Measurements from ENCODE around the gene GLRA3.
"Not testable (repeated sequence)": the region's sequence is repeated elsewhere in the genome, so short reads cannot be mapped to it uniquely, and the experiment has no call there.

Gene GLRA3

DNA sequence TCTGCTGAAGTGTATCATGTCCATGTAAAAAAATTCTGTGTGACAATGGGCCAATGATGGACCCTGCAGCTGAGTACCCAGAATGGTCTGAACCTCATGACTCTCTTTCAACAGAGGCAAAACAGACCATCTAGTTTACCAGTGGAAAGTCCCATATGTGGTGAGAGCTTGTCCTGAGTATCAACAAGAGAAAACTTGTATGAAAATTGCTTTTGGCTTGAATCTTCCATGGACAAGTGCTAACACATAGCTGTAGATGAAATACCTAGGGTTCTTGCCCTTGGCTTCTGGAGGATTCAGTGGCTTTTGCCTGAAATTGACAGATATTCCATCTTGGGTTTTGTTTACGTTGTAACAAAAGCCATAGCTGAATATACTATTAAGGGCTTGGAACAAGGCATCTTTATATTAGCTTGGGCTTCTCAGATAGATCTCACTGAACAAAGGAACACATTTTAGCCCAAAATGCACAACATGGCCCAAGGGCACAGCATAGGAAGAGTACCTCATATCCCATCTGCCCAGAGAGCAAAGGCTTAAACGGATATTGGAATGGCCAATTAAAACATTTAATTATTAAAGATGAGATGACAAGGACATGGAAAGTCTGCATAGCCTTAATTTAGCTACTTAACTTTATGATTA is 178.2 kb downstream of the GLRA3 start:
- DNase-seq = no peak

DNA sequence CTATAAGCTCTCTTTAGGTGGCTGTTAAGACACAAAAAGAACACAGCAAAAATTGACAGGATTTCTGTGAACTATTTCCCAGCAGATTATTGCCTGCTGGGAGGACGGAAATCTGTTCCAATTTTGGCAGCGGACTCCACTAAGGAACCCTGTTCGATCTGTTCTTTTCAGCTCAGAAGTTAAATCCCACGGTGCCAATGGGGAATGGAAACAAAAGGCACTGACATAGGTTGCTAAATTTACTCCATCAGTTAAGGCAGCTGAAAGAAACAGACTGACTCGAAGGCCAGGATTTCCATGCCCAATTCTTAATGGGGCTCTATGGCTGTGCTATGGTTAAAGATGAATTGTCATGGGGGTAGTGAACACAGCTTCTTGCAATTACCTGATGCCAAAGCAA is 180.2 kb downstream of the GLRA3 start:
- no peak for DNase-seq

DNA sequence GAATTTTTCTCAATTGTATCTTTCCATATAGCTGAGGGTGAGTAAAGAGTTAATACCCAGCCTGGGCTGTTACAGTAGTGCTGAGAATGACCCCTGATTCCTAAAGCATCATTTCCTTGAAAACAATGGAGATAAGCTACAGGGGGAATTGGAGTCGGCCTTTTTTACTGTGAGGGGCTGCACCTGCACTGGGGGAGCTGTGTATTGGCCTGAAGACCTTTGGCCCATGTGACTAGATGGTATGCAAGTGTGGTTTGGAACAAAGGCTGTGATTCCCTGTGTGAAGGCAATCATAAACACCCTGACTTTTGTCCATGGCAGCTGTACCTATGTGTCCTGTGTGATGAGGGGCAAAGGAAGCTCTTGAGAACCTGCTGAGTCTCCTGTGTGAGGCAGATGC is 182.7 kb downstream of the GLRA3 start:
- no peak for DNase-seq

DNA sequence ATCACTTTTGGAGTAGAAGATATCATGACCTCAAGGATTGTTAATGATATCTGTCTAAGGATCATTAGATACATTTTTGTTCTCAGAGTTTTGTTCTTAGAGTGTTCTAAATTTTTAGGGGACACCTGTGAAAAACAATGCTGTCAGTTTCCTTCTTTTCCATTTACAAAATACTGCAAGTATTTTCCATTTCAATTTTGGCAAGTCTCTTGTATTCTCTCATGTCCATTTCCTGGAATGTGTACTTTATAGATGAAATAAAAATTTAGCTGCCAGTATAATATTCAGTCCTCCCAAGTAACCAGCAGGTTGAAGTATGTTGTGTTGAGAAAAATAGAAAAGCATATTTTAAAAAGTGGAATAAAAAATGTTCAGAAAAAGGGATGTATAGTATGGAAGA is 188.9 kb downstream of the GLRA3 start:
- no peak for DNase-seq

DNA sequence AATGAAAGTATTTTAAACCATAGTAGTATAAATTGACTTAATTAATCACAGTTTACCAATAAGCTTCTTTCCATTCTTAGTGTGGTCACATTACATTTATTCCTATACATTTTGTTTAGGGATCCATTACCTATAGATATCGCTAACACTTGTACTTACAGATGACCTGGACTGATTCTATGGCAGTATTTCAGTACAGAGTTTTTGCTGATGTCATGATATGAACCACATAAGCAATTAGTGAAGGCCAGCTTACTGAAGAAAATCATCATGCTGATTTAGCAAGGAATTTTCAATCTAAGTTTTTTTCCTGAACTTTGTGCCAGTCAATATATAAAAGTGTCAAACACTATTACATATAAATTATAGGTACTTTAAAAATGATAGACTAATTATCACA is 193.3 kb downstream of the GLRA3 start:
- DNase-seq = no peak

DNA sequence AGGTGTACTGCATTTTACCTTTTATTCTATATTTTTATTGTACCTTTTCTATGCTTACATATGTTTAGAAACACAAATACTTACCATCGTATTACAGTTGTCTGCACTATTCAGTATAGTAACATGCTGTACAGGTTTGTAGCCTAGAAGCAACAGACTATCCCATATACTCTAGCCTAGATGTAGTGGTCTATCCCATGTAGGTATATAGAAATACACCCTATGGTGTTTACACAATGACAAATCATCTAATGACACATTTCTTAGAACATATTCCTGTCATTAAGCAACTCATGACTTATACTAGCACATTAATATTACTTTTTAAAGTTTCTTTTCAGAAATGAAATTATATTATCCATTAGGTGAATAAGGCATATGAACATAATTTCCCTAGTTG is 195.6 kb downstream of the GLRA3 start:
- no peak for DNase-seq

DNA sequence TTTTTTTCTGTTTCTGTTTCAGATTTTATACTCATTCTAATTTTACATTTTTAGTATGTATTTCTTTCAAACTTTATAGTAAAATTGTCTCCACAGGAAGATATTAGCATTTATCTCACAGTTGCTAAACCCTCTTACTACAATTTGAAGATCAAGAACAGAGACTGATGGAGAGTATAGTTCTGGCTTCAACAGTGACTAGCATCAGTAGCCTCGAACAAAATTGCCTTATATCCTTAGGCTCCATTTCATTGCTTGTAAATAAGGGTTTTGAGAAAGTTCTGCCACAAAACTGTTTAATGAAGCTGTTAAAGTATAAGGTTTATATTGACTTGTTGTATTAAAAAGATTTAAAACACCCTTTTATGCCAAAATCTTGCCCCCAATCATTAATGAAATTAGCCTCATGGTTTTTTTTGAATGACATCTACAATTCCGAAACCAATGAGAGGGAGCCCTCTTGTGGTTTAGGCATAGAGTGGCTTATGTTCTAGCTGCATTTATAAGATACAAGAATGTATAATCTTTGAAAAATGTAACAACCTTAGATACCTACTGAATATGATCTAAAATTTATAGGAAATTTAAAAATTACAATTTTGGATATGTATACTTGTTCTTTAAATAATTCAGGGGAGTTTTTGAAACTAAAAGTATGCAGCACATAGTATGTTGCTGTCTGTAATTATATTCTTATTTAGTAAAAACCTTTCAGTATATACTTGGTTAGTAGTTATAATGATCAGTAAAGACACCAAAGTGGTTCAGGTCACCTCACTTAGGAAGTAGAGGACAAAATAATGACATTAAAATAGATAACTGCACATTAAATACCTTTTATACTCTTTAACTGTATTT is 196.9 kb downstream of the GLRA3 start:
- peak; percentile 27 for DNase-seq

DNA sequence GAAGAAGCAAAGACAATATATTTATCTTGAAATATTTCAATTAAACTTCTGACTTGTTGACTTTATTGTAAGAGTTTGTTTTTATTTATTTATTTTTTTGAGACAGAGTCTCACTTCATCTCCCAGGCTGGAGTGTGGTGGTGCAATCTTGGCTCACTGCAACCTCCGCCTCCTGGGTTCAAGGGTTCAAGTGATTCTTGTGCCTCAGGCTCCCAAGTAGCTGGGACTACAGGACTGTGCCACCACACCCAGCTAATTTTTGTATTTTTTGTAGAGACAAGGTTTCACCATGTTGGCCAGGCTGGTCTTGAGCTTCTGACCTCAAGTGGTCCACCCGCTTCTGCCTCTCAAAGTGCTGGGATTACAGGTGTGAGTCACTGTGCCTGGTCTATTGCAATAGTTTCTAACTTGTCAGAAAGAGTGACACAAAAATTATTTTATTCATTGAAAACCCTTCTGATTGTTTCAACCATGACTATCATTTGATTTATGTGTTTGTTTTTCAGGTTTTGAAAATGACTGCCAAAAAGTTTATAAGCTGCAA is 199.1 kb downstream of the GLRA3 start:
- DNase-seq = not testable (repeated sequence)

DNA sequence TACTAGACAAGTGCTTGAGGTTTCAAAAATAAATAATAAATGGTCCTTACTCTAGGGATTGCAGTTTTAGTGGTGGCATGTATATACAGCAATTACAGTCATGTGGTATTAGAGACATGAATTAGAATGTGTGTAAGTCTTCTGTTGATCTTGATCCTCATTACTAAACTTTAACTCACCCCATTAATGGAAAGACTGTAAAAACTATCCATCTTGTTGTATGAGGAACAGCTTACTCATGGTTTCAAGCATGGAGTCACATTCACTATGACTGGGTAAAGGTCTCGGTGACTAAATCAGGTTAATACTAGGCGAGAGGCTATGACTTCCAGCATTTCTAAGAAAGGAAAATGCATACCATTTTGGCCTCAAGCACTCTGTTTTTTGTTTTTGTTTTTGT is 199.8 kb downstream of the GLRA3 start:
- no peak for DNase-seq

DNA sequence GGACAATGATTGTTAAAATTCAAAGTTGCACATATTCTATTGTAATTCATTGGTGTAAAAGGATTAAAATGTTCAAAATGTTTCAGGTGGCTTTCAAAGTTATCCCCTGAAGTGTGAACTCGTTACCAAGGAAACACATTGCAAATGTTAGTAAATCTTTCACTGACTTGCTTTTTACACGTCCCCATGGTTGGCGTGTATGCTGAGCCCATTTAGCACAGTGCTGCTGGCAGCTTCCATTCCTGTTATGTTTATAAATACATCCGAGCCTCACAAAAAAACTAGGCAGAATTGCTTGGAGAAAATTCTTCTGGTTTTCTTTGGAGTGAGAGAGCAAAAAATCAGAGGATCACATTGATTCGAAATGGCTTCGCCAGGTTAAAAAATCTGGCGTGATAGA is 200.9 kb downstream of the GLRA3 start:
- no peak for DNase-seq

DNA sequence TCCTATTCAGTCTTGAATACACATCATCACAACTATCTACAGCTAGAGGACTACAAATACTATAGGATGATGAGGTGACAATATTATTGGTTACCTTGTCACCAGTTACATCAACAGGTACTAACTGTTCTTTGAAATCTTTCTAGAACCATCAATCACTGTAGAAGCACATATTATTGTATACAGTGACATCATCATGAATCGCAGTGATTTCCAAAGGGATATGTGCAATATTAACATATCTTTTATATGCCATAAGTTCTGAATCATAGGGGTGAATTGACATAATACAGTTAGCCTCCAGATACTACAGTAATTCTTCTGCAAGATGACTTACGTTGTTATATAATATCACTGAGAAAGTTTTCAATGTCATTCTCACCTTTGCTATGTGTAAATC is 201.6 kb downstream of the GLRA3 start:
- no peak for DNase-seq

DNA sequence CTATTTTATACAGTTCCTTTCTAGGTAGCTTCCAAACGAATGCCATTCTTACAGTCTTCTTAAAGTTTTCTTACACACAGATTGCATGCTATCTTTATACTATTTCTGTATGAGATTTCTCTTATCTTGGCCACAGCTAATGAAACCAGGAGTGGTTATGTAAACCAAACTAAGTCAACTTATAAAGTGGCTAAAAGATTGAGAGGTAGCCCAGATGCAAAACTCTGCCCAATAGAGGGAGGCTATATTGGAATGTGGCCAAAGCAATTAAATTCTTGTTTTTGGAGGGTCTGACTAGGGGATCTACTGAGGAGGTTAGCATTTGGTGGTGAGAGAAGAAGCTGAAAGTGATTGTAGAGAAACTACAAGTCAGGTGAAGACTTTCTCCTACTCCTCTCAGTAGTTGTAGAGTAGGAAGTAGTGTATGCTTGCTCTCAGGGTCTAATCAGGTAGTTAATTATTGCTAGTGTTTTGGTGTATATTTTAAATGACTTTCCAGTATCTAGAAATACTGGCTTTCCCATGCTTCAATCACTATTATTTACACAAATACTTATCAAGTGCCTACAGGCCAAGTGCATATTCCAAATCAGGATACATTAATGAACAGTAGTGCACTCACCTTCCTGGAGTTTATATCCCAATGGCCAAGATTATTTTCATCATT is 202.6 kb downstream of the GLRA3 start:
- DNase-seq = no peak

DNA sequence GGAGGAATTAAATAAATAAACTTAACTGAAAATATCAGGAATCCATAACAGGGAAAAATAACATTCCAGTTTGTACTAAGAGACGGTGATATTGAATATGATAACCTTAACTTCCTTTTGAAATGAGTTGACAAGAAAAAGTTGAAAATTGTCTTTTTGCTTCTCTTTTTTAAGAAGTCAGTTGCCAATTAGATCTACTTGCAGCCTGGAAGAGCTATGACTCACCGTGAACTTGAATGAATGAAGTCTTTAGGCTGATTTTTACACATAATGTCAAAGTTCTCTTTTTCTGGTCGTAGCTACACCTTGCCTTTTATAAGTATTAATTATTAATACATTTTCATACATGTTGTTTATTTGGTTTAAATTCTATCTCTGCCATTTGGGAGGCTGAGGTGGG is 212.4 kb downstream of the GLRA3 start:
- no peak for DNase-seq

DNA sequence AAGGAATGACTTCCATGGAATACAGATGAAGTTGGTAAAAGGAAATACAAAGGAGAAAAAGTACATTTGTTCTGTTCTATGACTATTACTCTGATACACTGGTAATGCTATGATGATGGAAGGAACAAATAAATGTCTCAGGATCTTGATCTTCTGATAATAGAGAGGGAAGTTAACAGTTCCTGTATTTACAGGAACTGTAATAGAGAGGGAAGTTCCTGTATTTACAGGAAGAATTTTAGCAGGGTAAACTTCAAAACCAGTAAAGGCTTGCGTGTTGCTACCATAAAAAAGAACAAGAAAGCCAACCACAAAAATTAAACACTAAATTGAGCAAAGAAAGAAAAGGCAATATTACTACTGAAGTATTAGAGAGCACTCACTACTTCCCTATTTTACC is 215.1 kb downstream of the GLRA3 start:
- DNase-seq = no peak

DNA sequence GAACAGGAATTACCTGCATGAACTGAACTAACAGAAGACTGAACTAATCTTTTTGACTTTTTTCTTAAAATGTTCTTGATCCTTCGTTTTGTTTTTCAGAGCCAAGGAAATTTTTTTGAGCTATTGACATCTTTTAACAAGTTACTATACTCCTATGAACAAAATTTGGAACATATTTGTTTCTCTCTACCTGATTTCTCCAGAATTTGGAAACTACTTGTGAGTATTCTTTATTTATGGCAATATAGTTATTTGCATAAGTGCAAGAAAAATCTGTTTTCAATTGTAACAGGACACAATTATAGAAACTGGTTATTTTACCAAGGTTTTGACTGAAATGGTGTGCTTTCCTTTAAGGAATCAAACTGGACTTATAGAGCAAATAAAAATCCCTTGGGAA is 217.3 kb downstream of the GLRA3 start:
- DNase-seq = no peak

DNA sequence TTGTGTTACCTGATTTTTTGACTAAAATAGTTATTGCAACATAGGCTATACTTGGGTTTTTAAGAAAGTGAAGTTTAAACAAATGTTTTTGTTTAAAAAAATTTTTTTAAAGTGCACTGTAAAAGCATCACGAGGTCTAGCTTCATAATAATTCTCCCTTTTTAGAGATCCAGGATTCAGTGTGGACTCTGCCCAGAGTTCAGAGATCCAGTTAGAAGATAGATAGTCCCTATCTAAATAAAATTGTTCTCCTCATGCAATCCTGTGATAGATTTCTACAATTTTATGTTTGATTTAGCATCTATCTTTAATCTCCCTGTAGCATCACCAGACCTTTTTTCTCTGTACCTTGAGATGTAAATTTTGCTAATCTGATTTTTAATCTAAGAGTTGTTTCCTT is 221.3 kb downstream of the GLRA3 start:
- no peak for DNase-seq

DNA sequence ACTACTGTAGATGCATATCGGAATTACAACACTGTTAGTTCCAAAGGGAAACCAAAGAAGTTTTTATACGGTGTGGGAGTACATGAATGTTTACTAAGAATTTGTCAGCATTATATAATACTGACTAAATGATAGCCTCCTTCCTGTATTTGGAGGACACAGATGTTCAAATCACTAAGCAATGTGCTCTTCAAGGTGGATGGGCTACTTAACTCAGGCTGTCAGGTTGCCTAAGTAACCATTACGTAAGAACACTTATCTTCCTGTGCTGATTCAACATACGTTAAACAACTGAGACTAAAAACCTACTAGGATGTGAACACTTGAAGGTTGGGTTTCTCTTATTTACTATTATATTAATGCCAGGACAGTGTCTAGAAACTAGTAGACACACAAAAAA is 224.8 kb downstream of the GLRA3 start:
- DNase-seq = peak; percentile 21

DNA sequence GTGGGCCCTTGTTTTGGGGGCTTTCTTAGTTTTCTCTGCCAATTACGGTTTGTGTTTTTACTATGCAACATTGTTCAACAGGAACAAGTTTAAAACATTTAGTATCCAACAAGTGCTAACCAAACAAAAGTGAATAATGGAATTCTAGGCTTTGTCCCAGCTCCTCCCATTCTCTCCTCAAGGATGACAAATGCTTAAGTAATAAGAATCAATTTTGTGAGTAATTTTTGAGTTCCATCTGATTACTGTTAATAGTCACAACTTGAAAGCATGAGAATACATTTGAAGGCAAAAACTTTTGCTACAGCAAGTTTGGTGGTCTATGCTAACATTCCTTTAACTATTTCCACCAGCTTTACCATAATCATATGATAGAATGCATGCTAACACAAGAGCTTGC is 228.7 kb downstream of the GLRA3 start:
- DNase-seq = no peak

DNA sequence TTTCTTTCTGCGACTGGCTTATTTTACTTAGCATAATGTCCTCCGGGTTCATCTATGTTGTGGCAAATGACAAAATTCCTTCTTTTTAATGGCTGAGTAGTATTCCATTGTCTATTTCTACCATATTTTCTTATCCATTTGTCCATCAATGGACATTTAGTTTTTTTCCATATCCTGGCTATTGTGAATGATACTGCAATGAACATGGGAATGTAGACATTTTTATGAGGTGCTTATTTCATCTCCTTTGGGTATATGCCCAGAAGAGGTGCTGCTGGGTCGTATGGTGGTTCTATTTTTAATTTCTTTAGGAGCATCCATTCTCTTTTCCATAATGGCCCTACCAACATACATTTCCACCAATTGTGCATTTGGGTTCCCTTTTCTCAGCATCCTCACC is 230.2 kb downstream of the GLRA3 start:
- no peak for DNase-seq

DNA sequence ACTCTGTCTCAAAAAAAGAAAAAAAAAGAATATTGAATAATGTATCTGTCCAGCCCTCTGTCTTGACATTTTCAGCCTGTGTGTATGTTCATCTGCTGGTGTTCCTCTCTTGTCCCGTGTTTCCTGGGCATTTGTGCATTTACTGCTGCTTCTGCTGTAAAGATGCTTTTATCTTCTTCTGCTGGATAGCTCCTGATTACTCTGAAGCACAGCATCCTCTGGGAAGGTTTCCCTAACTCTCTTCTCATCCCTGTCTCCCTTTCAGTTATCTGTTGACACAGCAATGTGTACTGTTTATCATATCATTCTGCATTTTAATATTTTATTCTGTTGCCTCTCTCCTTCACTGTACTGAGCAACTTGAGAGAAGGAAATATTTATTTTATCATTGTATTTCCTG is 232.5 kb downstream of the GLRA3 start:
- no peak for DNase-seq

DNA sequence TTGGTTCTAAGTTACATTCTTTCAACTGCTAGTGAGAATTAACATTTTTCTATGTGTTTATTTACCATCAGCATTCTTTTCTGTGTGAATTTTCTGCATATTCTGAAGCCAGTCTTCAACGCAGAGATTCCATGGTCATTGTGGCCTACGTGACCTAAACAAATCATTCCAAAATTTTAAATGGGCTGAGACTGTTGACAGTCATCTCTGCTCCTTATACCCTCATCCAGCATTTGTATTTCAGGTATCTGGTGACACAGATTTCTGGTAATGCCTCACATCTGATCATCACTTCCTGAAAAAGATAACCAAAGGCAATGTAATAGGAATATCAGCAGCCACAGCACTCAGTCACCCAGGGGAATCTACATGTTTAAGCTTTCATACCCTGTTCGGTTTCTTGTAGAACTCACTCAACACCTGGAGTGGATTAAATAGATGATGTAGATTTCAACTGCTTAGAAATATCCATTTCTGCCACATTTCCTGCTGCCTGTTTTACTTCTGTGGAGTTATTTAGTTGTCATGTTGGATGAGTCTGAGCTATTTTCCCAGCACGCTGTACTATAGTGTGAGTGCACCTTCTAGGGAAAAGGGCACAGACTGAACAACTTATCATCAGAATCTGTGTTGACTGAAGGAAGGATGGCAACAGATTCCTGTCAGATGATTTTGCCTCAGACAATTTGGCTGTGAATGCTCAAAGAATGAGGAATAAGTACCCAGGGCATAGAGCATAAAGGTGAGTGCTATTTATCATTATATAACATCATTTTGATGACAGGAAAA is 233.7 kb downstream of the GLRA3 start:
- no peak for DNase-seq

DNA sequence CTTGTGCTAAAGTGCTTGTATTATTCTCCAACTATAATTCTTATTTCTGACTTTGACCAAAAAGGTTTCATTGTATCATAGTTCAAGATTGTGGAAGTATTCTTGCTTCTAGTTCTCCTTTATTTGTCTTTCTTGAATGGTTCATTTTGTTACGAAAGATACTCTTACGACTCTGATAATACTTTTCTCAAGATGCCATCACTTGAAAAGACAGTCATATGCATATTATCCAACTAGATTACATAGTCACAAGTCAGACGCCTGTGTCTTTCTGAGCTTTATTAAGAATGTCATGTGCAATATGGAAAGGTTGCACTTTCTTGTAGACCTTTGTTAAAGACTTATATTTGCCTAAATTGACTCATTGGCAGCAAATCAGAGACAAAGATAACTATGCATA is 235.3 kb downstream of the GLRA3 start:
- no peak for DNase-seq

DNA sequence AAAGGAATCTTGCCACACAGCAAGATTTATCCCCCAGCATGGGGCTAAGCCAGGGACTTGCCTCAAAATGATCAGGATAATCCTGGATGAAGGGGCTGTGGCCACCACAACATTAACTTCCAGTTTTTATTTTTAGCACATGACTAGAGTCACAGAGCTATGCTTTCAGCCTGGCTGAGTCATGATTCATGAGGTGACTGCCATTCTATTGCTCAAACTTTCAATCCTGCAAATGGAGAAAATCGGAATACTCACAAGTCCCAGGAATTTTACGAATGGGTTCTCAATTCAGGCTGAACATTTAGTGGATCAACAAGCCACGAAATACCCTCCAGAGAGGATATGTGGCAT is 236.1 kb downstream of the GLRA3 start:
- no peak for DNase-seq
